Transverse colon (tissue), 4 donors: ENCODE measurements around the gene PM20D2.

Experiments used
- POLR2A ChIP-seq: fragments of 450-650 bp; IDR thresholded peaks from one replicate; pipeline ENCODE4 v1.6.1; 2016; ENCODE audit warnings: antibody characterized with exemption, mild to moderate bottlenecking, moderate library complexity
- POLR2AphosphoS5 ChIP-seq, 3 donors: sonication (generic); formaldehyde crosslinking; IDR thresholded peaks; one replicate each; pipeline ENCODE4 v1.6.1; 2016; ENCODE audit warnings: antibody characterized with exemption in 3 of 3
- TF ChIP-seq, protein P1 (sequence below), 5 experiments: fragments of 200-600 bp in 3 of 5; fragments of 450-650 bp in 2 of 5; sonication (generic) in 3 of 5; IDR thresholded peaks; 1 replicate in 2 of 5; 2 replicates in 3 of 5; pipeline ENCODE4 v1.5.1; 2016 to 2017; ENCODE audit warnings: antibody characterized with exemption in 5 of 5, inconsistent platforms in 3 of 5, mild to moderate bottlenecking in 2 of 5, moderate library complexity in 1 of 5

DNA sequence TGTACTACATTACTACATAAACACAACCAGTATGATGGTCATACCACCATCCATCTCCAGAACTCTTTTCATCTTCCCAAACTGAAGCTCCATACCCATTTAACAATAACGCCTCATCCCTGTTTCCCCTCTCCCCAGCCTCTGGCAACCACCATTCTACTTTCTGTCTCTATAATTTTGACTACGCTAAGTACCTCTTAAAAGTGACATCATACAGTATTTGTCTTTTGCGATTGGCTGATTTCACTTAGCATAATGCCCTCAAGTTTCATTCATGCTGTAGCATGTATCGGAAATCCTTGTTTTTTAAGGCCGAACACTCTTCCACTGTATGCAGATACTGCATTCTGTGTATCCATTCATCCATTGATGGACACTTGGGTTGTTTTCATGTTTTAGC is 41.6 kb downstream of the PM20D2 start:
- TF ChIP-seq POLR2A, result no peak
- TF ChIP-seq, protein P1, sequence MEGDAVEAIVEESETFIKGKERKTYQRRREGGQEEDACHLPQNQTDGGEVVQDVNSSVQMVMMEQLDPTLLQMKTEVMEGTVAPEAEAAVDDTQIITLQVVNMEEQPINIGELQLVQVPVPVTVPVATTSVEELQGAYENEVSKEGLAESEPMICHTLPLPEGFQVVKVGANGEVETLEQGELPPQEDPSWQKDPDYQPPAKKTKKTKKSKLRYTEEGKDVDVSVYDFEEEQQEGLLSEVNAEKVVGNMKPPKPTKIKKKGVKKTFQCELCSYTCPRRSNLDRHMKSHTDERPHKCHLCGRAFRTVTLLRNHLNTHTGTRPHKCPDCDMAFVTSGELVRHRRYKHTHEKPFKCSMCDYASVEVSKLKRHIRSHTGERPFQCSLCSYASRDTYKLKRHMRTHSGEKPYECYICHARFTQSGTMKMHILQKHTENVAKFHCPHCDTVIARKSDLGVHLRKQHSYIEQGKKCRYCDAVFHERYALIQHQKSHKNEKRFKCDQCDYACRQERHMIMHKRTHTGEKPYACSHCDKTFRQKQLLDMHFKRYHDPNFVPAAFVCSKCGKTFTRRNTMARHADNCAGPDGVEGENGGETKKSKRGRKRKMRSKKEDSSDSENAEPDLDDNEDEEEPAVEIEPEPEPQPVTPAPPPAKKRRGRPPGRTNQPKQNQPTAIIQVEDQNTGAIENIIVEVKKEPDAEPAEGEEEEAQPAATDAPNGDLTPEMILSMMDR (IDR thresholded peaks at IDR 0.05), result no peak
- TF ChIP-seq POLR2AphosphoS5 (IDR thresholded peaks at IDR 0.05), result no peak
